Left renal pelvis (tissue), 4 donors: ENCODE results near the gene PSMB8. TPM values are rescaled to one million over a fixed set of nuclear protein-coding genes. Genes with fewer than 3 reads are reported as not detected.
A peak's percentile ranks its signal among the peaks of the same experiment; 100 is the strongest.
"Not testable (repeated sequence)": the region's sequence is repeated elsewhere in the genome, so short reads cannot be mapped to it uniquely, and the experiment has no call there.

ENCODE experiments used
- DNase-seq, 4 donors: peaks; one replicate each; pipeline ENCODE4 v3.0.0-alpha.2; 2013; ENCODE audit warnings: low read depth in 4 of 4, low spot score in 3 of 4
- polyA plus RNA-seq, 4 donors: library from polyadenylated mRNA; unstranded; fragments of 120-200 nt; gene quantifications; one replicate each; pipeline ENCODE4 v1.2.1, GENCODE V29; 2013; ENCODE audit not compliant: insufficient read length in 4 of 4

PSMB8 gene
- 10 to 100 TPM; 19.4 to 24.4 (median 22.5) TPM for polyA plus RNA-seq

- DNase-seq: peak; percentile 85 to 92 (median 88)
Observed at GRCh38 chr6:32843979-32844838, at the start of gene PSMB8. PSMB8 (minus strand) TSS chr6:32844047; CDS start chr6:32843996, 51 bp downstream.

- DNase-seq: no peak
Observed at GRCh38 chr6:32890831-32891230, 47.0 kb upstream of the PSMB8 start.

GRCh38 chr6:32889533-32889932 is 45.7 kb upstream of the PSMB8 start:
- DNase-seq: no peak

GRCh38 chr6:32888576-32888975 is 44.7 kb upstream of the PSMB8 start:
- no peak for DNase-seq

GRCh38 chr6:32887616-32888015 is 43.8 kb upstream of the PSMB8 start:
- DNase-seq: no peak

GRCh38 chr6:32886681-32887383 is 43.0 kb upstream of the PSMB8 start:
- DNase-seq: no peak

GRCh38 chr6:32885698-32886286 is 41.9 kb upstream of the PSMB8 start:
- DNase-seq: peak; percentile 50 to 73 (median 63)

- no peak for DNase-seq
Observed at GRCh38 chr6:32883789-32884188, 39.9 kb upstream of the PSMB8 start.

- DNase-seq: no peak
Observed at GRCh38 chr6:32882879-32883250, 39.0 kb upstream of the PSMB8 start.

GRCh38 chr6:32880962-32881361 is 37.1 kb upstream of the PSMB8 start:
- not testable (repeated sequence) for DNase-seq

GRCh38 chr6:32879691-32880090 is 35.8 kb upstream of the PSMB8 start:
- no peak for DNase-seq

- no peak for DNase-seq
Observed at GRCh38 chr6:32876603-32877002, 32.8 kb upstream of the PSMB8 start.

- not testable (repeated sequence) for DNase-seq
Observed at GRCh38 chr6:32873947-32874346, 30.1 kb upstream of the PSMB8 start.

GRCh38 chr6:32868257-32868788 is 24.5 kb upstream of the PSMB8 start:
- peak in 3 of 4 donors; percentile 62 to 70 (median 68) for DNase-seq

GRCh38 chr6:32867554-32868256 is 23.9 kb upstream of the PSMB8 start:
- no peak for DNase-seq

- no peak for DNase-seq
Observed at GRCh38 chr6:32867022-32867477, 23.2 kb upstream of the PSMB8 start.

- no peak for DNase-seq
Observed at GRCh38 chr6:32865724-32866443, 22.0 kb upstream of the PSMB8 start.

GRCh38 chr6:32862725-32863124 is 18.9 kb upstream of the PSMB8 start:
- DNase-seq: no peak

GRCh38 chr6:32860674-32861073 is 16.8 kb upstream of the PSMB8 start:
- no peak for DNase-seq

GRCh38 chr6:32858194-32858593 is 14.3 kb upstream of the PSMB8 start:
- DNase-seq: no peak
